ENCODE data around the gene GNG4.

- TF ChIP-seq CTCF (IDR thresholded peaks at IDR 0.05) (no peak), POLR2A (IDR thresholded peaks at IDR 0.05) (no peak)
Observed at GRCh38 chr1:235663628-235664027, 14.0 kb upstream of the GNG4 start.

Measured in heart left ventricle (tissue), 13 donors.